Astrocyte of the hippocampus (primary cell): ENCODE data around the gene COL6A1.
"Not testable (repeated sequence)": the region's sequence is repeated elsewhere in the genome, so short reads cannot be mapped to it uniquely, and the experiment has no call there.

ENCODE experiments used
- DNase-seq: peaks from one replicate; pipeline ENCODE4 v3.0.0; 2011; ENCODE audit warnings: low read depth, low spot score

Gene COL6A1

GRCh38 chr21:45965084-45965809, 16.3 kb upstream of the COL6A1 start:
- no peak for DNase-seq

- no peak for DNase-seq
These were observed 14.7 kb upstream of the COL6A1 start for GRCh38 chr21:45966791-45967394.

GRCh38 chr21:45969921-45970673, 11.5 kb upstream of the COL6A1 start:
- no peak for DNase-seq

- peak; percentile 77 for DNase-seq
These were observed 10.6 kb upstream of the COL6A1 start for GRCh38 chr21:45970674-45971615.

- DNase-seq: peak; percentile 35
These were observed 9.8 kb upstream of the COL6A1 start for GRCh38 chr21:45971616-45972352.

GRCh38 chr21:45972353-45972715, 9.2 kb upstream of the COL6A1 start:
- DNase-seq: no peak

GRCh38 chr21:45972716-45973474, 8.7 kb upstream of the COL6A1 start:
- peak; percentile 67 for DNase-seq

GRCh38 chr21:45973475-45974072, 8.0 kb upstream of the COL6A1 start:
- DNase-seq: peak; percentile 92

- peak; percentile 84 for DNase-seq
These were observed 7.2 kb upstream of the COL6A1 start for GRCh38 chr21:45974073-45975019.

- peak; percentile 55 for DNase-seq
These were observed 6.4 kb upstream of the COL6A1 start for GRCh38 chr21:45975020-45975666.

- not testable (repeated sequence) for DNase-seq
These were observed 5.7 kb upstream of the COL6A1 start for GRCh38 chr21:45975667-45976409.

- DNase-seq: no peak
These were observed 4.8 kb upstream of the COL6A1 start for GRCh38 chr21:45976701-45977311.

- peak; percentile 31 for DNase-seq
These were observed 4.2 kb upstream of the COL6A1 start for GRCh38 chr21:45977396-45977795.

GRCh38 chr21:45979141-45979631, 2.4 kb upstream of the COL6A1 start:
- no peak for DNase-seq

GRCh38 chr21:45979651-45980050, 1.9 kb upstream of the COL6A1 start:
- no peak for DNase-seq

GRCh38 chr21:45980271-45980670, 1.3 kb upstream of the COL6A1 start:
- DNase-seq: no peak

- no peak for DNase-seq
These were observed 873 bp upstream of the COL6A1 start for GRCh38 chr21:45980697-45981096.
